GM20000 (cell line): ENCODE data around the gene ATXN7L1.

Experiments
- DNase-seq: peaks from one replicate; pipeline ENCODE4 v3.0.0; 2012; ENCODE audit warnings: low spot score
- TF ChIP-seq, protein P1 (sequence below): IDR thresholded peaks from 2 replicates; pipeline ENCODE4 v1.5.1; 2012; ENCODE audit warnings: mild to moderate bottlenecking, control low read depth; ENCODE audit errors: extremely low read depth, missing control alignments

ATXN7L1 gene

GRCh38 chr7:105905209-105905909, 29.0 kb upstream of the ATXN7L1 start:
- TF ChIP-seq, protein P1, sequence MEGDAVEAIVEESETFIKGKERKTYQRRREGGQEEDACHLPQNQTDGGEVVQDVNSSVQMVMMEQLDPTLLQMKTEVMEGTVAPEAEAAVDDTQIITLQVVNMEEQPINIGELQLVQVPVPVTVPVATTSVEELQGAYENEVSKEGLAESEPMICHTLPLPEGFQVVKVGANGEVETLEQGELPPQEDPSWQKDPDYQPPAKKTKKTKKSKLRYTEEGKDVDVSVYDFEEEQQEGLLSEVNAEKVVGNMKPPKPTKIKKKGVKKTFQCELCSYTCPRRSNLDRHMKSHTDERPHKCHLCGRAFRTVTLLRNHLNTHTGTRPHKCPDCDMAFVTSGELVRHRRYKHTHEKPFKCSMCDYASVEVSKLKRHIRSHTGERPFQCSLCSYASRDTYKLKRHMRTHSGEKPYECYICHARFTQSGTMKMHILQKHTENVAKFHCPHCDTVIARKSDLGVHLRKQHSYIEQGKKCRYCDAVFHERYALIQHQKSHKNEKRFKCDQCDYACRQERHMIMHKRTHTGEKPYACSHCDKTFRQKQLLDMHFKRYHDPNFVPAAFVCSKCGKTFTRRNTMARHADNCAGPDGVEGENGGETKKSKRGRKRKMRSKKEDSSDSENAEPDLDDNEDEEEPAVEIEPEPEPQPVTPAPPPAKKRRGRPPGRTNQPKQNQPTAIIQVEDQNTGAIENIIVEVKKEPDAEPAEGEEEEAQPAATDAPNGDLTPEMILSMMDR: no peak
- DNase-seq: no peak

- TF ChIP-seq, protein P1: no peak
- DNase-seq: no peak
Measured at GRCh38 chr7:105904064-105904463, 27.7 kb upstream of the ATXN7L1 start.

DNA sequence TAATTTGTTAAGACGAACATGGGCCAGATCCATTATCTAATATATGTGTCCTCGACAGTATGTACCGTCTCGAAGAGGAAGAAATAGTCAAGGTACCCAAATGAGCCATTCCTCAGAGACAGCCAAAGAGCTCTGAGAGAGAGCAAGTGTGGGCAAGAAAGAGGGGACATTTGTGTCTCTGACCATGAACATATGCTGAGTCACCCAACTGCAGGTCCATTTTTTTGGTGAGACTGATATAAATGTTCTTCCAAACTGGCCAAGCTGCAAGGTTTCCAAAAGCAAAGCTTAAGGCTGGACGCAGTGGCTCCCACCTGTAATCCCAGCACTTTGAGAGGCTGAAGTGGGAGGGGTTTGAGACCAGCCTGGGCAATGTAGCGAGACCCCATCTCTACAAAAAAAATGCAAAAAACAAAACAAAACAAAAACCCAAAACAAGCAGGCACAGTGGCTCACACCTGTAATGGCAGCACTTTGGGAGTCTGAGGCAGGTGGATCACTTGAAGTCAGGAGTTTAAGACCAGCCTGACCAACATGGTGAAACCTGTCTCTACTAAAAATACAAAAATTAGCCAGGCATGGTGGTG, 26.0 kb upstream of the ATXN7L1 start:
- no peak for DNase-seq
- TF ChIP-seq, protein P1: no peak

- DNase-seq: no peak
- TF ChIP-seq, protein P1: no peak
Measured at GRCh38 chr7:105897999-105898398, 21.6 kb upstream of the ATXN7L1 start.

- TF ChIP-seq, protein P1: no peak
- DNase-seq: no peak
Measured at GRCh38 chr7:105896407-105896911, 20.1 kb upstream of the ATXN7L1 start.

- no peak for DNase-seq
- TF ChIP-seq, protein P1: no peak
Measured at GRCh38 chr7:105894131-105894530, 17.7 kb upstream of the ATXN7L1 start.

DNA sequence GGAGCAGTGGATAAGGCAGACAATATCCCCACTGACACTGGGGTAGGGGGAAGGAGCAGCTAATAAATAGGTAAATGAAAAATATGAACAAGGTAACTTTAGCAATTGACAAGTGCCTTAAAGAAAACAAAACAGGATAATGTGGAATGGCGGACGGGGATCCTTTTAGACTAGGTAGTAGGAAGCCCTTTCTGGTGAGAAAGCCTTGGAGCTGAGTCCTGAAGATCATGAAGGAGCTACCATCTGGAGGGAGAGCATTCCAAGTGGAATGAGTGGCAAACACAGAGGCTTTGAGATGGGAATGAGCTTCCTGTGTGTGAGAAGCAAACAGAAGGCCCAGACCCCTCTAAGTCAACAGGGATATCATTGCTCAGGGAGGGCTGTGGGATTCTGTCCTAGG, 16.0 kb upstream of the ATXN7L1 start:
- no peak for DNase-seq
- TF ChIP-seq, protein P1: no peak
